Measurements from ENCODE around the gene SPAG16. TPM values are rescaled to one million over a fixed set of nuclear protein-coding genes. Genes with fewer than 3 reads are reported as not detected.

SPAG16 gene
- total RNA-seq, 1 experiment from 2014 or later: 0.30 TPM

DNA sequence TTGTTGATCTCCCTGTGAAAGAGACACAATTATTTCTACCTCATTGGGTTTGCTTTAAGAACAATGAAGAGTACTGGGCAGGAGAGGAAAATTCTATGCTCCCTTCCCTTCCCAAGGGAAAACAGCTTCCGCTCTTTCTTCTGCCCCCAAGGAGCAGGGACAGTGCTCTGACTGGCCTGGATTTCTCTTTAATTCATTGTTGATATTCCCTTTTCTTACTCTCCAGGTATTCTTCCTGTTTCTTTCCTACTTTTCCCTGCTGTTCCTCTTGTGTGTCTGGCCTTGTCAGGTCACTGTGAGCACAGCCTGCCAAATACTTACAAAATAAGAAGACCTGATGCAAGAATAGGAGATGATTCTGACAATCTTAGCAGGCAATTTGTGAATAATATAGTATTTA lies 49.6 kb upstream of the SPAG16 start:
- Histone ChIP-seq H3K79me2 (ENCODE audit: insufficient read depth, low read length) (no peaks in the 10 kb centered on the region), H3K27me3 (ENCODE audit: insufficient read depth, low read length) (no peaks in the 10 kb centered on the region), H3K9me3 (ENCODE audit: control insufficient read depth in 1 of 2, insufficient read depth in 1 of 2, low read depth in 1 of 2, low read length in 2 of 2) (no peaks in the 10 kb centered on the region), H3K27ac (ENCODE audit: low read depth, low read length) (no peak overlapping the region), H3K4me3 (replicated peaks in 1 of 2; ENCODE audit: low read depth in 1 of 2, low read length in 2 of 2) (no peak overlapping the region), H2AFZ (ENCODE audit: low read depth, low read length, poor library complexity, severe bottlenecking) (peak overlapping the region; percentile 10), H3K9ac (ENCODE audit: low read length) (no peak overlapping the region), H3K4me1 (ENCODE audit: control insufficient read depth in 1 of 2, insufficient read depth in 2 of 2, low read length in 2 of 2) (peaks cover 10 to 14% of the 10 kb centered on the region in 2 experiments; a peak in 3 of 4 replicates), H3K4me2 (ENCODE audit: low read length) (no peak overlapping the region), H3K9me2 (ENCODE audit: insufficient read depth) (no peaks in the 10 kb centered on the region), H3K36me3 (ENCODE audit: control insufficient read depth in 1 of 2, insufficient read depth in 2 of 2, low read length in 2 of 2) (no peaks in the 10 kb centered on the region), H4K20me1 (ENCODE audit: insufficient read depth) (no peaks in the 10 kb centered on the region)
- DNase-seq (ENCODE audit: low read depth, low spot score) (no peak), ATAC-seq (no peak)
- intact Hi-C loops (cut with micrococcal nuclease): no loop called here
- ChIA-PET RAD21 (ENCODE audit: low non-redundant PET in 1 of 2, low total read pairs in 2 of 2, uncharacterized antibody in 2 of 2, unreplicated experiment in 2 of 2) (no interaction called here), POLR2A (no interaction called here), CTCF (no interaction called here)
- no TSS peak for BruUV-seq (replicated peaks)
- TF ChIP-seq CBX3 (IDR thresholded peaks at IDR 0.05; ENCODE audit: low read depth): no peak
- no peak for TF ChIP-seq EZH2 (IDR thresholded peaks at IDR 0.05)
- no peak for TF ChIP-seq SP1 (IDR thresholded peaks at IDR 0.05; ENCODE audit: low read depth)
- no peak for TF ChIP-seq SIN3A (IDR thresholded peaks at IDR 0.05; ENCODE audit: low read depth)
- no peak for TF ChIP-seq FOSL1 (IDR thresholded peaks at IDR 0.05; ENCODE audit: low read depth)
- TF ChIP-seq ZNF274 (IDR thresholded peaks at IDR 0.05; ENCODE audit: low read depth, low read length): no peak
- TF ChIP-seq ZFX (IDR thresholded peaks at IDR 0.05): no peak
- TF ChIP-seq, protein P1, sequence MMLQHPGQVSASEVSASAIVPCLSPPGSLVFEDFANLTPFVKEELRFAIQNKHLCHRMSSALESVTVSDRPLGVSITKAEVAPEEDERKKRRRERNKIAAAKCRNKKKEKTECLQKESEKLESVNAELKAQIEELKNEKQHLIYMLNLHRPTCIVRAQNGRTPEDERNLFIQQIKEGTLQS (IDR thresholded peaks at IDR 0.05): no peak
- TF ChIP-seq, protein P2, sequence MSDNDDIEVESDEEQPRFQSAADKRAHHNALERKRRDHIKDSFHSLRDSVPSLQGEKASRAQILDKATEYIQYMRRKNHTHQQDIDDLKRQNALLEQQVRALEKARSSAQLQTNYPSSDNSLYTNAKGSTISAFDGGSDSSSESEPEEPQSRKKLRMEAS (IDR thresholded peaks at IDR 0.05): no peak
- no peak for TF ChIP-seq RAD21 (IDR thresholded peaks at IDR 0.05; ENCODE audit: low read depth)
- no peak for TF ChIP-seq CEBPB (IDR thresholded peaks at IDR 0.05; ENCODE audit: low read depth)
- TF ChIP-seq POLR2AphosphoS5 (IDR thresholded peaks at IDR 0.05; ENCODE audit: low read depth, low read length): no peak
- TF ChIP-seq, protein P3, sequence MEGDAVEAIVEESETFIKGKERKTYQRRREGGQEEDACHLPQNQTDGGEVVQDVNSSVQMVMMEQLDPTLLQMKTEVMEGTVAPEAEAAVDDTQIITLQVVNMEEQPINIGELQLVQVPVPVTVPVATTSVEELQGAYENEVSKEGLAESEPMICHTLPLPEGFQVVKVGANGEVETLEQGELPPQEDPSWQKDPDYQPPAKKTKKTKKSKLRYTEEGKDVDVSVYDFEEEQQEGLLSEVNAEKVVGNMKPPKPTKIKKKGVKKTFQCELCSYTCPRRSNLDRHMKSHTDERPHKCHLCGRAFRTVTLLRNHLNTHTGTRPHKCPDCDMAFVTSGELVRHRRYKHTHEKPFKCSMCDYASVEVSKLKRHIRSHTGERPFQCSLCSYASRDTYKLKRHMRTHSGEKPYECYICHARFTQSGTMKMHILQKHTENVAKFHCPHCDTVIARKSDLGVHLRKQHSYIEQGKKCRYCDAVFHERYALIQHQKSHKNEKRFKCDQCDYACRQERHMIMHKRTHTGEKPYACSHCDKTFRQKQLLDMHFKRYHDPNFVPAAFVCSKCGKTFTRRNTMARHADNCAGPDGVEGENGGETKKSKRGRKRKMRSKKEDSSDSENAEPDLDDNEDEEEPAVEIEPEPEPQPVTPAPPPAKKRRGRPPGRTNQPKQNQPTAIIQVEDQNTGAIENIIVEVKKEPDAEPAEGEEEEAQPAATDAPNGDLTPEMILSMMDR (IDR thresholded peaks at IDR 0.05 in 2 of 3, conservative IDR thresholded peaks at IDR 0.05 in 1 of 3; ENCODE audit: borderline replicate concordance in 1 of 3, insufficient read depth in 1 of 3, low read depth in 2 of 3, low read length in 2 of 3): no peak
- TF ChIP-seq, protein P4, sequence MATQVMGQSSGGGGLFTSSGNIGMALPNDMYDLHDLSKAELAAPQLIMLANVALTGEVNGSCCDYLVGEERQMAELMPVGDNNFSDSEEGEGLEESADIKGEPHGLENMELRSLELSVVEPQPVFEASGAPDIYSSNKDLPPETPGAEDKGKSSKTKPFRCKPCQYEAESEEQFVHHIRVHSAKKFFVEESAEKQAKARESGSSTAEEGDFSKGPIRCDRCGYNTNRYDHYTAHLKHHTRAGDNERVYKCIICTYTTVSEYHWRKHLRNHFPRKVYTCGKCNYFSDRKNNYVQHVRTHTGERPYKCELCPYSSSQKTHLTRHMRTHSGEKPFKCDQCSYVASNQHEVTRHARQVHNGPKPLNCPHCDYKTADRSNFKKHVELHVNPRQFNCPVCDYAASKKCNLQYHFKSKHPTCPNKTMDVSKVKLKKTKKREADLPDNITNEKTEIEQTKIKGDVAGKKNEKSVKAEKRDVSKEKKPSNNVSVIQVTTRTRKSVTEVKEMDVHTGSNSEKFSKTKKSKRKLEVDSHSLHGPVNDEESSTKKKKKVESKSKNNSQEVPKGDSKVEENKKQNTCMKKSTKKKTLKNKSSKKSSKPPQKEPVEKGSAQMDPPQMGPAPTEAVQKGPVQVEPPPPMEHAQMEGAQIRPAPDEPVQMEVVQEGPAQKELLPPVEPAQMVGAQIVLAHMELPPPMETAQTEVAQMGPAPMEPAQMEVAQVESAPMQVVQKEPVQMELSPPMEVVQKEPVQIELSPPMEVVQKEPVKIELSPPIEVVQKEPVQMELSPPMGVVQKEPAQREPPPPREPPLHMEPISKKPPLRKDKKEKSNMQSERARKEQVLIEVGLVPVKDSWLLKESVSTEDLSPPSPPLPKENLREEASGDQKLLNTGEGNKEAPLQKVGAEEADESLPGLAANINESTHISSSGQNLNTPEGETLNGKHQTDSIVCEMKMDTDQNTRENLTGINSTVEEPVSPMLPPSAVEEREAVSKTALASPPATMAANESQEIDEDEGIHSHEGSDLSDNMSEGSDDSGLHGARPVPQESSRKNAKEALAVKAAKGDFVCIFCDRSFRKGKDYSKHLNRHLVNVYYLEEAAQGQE (IDR thresholded peaks at IDR 0.05; ENCODE audit: low read depth): no peak
- no peak for TF ChIP-seq YY1 (IDR thresholded peaks at IDR 0.05; ENCODE audit: extremely low read depth, insufficient replicate concordance, low read depth, low read length)
- no peak for TF ChIP-seq EGR1 (IDR thresholded peaks at IDR 0.05; ENCODE audit: low read depth)
